GM18519 (cell line): ENCODE measurements around the gene PKM.
"Not testable (repeated sequence)": the region's sequence is repeated elsewhere in the genome, so short reads cannot be mapped to it uniquely, and the experiment has no call there.

Experiments
- ATAC-seq: cut with Tn5 transposase; IDR thresholded peaks from one replicate; pipeline ENCODE4 v1.9.1; 2021; ENCODE audit warnings: mild to moderate bottlenecking, moderate library complexity; ENCODE audit not compliant: unreplicated experiment, low FRiP score

Gene PKM

DNA sequence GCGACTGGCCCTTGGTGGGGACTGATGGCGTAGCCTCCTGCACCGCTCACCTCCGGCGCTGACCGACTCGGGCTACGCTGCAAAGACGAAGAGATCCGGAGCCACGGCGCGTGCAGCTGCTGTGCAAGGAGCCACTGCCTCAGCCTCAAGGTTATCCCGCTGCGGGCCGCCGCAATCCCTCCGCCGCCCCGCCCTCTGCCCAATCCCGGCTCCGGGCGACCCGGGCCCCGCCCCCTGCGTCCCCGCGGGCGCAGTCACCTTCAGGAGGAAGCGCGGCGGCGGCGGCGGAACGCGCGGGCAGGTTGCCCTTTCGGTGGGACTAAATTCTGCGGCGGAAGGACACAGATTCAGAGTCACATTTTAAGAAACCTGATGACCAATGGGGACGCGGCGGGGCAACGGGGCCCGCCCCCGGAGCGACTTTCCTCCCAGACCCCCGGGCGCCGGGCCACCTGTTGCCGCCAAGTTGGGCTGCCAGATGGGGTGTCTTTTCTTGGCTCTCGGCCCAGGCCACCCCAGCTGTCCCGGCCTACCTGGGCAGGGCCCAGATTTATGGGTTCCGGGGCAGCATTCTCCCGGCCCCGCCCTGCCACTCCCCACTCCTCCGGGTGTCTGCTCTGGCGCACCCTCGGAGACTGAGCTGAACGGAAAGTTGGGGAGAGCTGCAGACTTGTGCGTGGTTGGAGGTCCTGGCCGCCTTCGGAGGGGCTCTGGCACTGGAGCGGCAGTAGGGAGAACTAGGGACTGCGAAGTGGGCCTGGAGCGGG lies at the start of gene PKM:
Gene PKM (minus strand): TSS at position 125 of the 767 bp plus-strand sequence. CDS start 12,093 bp downstream, outside the sequence.
- peak; percentile 32 for ATAC-seq

DNA sequence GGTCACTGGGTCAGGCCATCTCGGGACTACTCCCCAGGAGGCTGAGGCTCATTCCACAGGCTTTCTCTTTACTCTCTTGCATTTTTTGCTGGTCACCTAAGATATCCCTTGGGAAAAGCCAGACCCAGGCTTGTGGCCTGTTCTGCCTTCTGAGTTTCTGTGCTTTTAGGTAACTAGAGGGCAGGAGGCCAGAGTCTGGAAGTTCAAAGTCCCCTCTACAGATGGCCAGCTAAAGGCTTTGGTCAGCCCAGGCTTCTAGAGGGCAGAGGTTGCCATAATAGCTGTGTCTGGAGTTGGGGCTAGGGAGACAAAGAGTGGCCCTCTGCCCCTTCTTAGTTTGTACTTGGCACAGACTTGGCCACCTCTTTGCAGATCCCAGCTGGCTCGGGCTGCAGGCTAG lies 49.8 kb upstream of the PKM start:
- no peak for ATAC-seq

DNA sequence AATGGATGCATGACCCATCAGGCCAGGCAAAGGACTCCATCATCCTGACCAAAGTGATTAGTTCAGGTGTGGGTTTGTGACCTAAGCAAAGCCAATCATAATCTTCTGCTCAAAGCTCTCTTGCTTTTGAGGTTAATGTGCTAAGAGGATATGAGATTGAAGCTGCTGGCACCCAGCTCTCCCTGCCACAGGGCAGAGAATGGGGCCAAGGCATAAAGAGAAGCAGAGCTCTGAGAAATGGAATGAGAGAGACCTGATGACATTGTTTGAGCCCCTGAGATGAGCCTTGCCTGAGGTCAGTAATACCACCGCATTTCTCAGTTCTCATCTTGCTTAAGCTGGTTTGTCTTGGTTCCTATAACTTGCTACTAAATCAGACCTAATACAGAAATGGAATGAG lies 47.7 kb upstream of the PKM start:
- ATAC-seq, result no peak

DNA sequence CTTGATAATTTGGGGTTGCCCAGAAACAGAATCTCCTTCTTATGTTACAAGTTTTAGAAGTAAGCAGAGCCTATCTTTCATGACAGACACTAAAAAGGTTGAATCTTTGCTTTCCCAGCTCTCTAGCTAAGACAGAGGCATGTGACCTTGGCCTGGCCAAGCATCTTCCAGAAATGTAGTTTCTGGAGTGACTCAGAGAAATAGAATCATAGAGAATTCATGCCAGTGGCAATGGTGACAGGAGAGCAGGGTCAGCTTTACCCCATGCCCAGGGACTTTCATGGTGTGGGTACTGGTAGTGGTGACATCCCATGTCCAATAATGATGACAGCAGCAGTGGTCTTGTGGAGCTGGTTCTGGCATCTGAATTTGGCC lies 45.3 kb upstream of the PKM start:
- no peak for ATAC-seq

- not testable (repeated sequence) for ATAC-seq
Observed at GRCh38 chr15:72275635-72276325, 44.8 kb upstream of the PKM start.

DNA sequence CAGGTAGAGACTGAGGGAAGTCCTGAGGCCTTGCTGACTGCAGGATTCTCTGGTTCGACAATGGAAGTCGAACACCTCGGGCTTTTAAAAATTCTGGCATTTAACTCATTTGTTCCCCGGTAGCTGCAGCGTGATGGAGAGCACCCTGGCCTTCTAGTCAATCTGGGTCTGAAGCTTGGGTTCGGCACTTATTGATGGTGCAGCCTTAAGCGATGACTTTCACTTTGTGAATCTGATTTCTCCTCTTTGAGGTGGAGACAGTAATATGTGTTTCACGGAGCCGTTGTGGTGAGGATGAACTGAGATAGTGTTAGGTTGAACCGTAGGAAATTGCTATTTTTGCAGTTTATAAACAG lies 42.0 kb upstream of the PKM start:
- no peak for ATAC-seq

DNA sequence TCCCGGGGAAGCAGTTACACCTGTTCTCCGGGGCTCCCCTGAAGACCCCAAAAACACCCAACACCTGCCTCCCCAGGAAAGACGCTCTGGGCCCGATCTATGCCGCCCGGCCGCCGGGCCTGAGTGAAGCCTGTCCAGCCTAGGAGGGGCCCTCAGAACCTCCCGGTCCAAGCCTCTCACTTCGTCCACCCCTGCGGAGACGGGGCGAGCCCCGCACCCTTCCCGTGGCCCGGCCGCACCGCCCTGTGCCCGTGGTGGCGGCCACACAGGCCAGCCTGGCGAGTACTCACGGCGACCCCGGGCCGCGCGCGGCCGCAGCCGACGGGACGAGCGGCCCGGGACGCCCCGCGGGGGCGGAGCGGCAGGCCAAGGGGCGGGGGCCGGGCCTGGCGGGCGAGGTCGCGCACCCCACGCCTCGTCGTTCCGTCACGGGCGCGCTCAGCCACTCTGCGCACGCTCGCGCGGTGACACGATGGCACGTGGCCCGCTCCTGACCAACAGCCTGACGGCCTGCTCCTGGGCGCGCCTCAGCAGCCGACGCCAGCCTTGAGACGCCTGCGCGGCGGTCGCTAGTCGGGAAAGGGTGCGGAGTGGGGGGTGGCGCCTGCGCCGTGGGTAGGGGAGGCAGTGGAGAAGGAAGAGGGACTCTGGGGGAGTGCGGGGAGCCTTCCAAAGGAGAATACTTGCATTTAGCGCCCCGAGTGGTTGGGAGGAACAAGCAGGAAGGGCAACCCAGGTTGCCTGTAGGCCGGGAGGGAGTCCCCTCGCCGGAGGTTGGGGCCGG lies 41.4 kb upstream of the PKM start, which contains the start of gene PARP6:
Gene PARP6 (minus strand): TSS at position 342 of the 784 bp plus-strand sequence. CDS start 5,077 bp downstream, outside the sequence.
- peak; percentile 91 for ATAC-seq

GRCh38 chr15:72271895-72272212 lies 40.9 kb upstream of the PKM start:
- ATAC-seq, result no peak

DNA sequence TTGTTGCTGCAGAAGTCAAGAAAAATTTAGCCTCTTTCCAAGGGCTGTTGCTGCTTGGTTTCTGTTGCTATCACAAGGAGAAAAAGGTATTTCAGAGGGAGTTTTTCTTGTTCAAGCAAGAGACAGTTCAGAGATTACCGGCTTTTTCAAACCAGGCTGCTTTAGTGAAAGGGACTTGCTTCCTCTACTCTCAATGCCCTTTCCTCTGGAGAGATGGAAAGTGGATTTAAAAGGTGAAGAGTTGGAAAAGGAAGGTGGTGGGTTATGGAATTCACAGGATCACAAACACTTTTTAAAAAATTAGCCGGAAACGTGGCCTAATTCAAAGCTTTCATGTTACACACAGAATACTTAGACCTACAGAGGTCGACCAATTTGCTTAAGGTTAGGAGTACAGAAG lies 40.2 kb upstream of the PKM start:
- no peak for ATAC-seq

DNA sequence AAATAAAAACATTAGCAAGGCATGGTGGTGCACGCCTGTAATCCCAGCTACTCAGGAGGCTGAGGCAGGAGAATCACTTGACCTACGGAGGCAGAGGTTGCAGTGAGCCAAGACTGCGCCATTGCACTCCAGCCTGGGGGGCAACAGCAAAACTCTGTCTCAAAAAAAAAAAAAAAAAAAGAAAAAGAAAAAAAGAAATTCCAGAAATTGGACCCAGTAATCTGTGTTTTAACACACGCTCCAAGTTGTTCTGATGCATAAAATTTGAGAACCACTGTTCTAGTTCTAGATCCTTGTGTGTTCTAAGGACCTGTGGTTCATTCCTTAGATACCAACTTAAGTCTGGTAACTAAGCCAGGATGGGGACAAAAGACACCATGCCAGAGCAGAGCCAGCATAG lies 38.7 kb upstream of the PKM start:
- ATAC-seq, result no peak

- ATAC-seq, result no peak
Observed at GRCh38 chr15:72265031-72265430, 34.0 kb upstream of the PKM start.

GRCh38 chr15:72252663-72253299 lies 21.8 kb upstream of the PKM start:
- no peak for ATAC-seq

- ATAC-seq, result no peak
Observed at GRCh38 chr15:72249142-72249810, 18.3 kb upstream of the PKM start.

DNA sequence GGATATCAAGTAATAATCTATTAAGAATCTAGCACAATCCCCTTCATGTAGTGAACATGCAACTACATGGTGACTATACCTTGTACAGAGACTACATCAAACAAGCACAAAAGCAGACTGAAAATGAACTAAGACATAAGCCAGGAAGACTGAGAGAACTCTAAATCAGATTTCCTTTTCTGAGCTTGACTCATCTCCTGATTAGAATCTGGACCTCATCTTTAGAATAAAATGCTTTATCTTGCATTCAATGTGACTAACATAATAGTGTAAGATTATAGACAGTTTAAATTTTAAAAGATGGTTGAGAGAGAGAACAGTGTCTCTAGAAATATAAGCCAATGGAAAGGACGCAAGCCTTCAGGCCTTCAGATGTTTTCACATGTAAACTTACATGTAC lies 17.5 kb upstream of the PKM start:
- no peak for ATAC-seq

- ATAC-seq, result no peak
Observed at GRCh38 chr15:72242775-72243370, 11.9 kb upstream of the PKM start.

DNA sequence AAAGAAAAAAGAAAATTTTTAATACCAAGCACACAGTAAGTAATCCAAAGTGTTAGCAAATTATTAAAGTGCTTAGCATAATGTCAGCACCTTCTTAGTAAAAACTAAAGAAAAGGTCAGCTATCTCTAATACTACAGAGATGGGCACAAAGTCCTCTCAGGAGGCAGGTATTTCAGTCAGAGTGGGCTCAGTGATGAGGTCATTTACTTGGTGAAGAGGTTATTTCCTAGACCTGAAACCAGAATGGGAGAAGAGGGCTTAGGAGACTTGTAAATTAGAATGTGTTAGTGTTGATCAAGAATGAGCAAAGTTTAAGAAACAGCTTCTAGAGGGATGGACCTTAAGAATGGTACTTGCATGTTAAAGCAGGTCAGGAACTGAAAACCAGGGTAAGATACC lies 8.7 kb upstream of the PKM start:
- no peak for ATAC-seq

- ATAC-seq, result no peak
Observed at GRCh38 chr15:72238586-72238985, 7.6 kb upstream of the PKM start.

DNA sequence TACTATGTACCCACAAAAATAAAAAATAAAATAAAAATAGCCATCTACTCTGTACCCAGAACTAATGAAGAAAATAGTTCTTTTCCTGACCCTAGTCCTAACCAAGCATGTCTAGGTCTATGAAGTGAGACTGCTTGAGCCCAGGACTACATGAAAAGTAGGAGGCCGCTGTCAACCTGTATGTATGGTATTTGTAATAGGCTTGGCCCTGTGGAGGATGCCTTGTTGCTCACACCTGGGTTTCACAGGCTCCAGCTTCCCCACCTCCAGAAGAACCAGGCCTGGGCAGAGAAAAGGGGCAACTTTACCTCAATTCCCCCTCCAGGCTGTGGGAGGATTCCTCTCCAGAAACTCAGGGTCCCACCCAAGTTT lies 6.8 kb upstream of the PKM start:
- ATAC-seq, result no peak

DNA sequence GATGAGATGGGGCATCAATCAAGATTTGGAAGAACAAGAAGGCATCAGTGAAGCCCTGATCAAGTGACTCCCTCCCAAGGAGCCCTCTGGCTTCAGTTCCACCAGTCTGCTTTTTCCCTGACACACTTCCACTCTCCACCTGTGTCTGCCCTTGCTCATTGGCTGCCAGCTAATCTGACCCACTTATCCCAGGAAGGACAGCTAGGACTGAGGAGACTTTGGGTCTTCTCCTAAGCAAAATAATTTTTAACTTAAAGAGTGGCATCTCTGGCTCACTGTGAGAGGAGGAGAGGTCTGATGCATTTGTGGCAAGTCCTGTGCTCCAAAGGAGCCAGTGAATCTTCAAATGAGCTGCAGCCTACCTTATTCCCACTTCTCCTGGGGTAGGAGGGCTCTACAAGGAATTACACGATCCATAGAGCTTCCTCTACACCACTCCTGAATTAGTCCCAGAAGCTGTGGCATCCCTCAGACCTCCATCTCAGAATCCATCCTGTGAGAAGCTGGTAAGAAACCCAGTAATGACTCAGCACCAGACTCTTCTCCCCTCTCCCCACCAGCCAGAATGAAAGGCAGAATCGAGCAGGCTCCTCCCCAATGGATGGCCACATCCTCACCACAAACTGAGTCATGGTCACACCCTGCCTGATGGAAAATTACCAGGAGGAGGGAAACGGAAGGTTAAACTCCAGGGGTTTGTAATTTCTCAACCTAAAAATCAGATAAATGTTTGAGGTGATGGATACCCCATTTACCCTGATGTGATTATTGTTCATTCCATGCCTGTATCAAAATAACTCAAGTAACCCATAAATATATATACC lies 6.3 kb upstream of the PKM start:
- ATAC-seq, result no peak
